Lower leg skin (tissue), 4 donors: Measurements from ENCODE around the gene RXRA. TPM values are rescaled to one million over a fixed set of nuclear protein-coding genes. Genes with fewer than 3 reads are reported as not detected.

Experiments
- DNase-seq, 2 donors: peaks; one replicate each; pipeline ENCODE4 v3.0.0-alpha.2; 2019; ENCODE audit warnings: low spot score in 2 of 2
- H3K4me3 ChIP-seq: fragments of 200-600 bp; sonication (generic); 2 replicates; pipeline ENCODE4 v1.5.1; 2017; ENCODE audit warnings: mild to moderate bottlenecking, low read depth; ENCODE audit not compliant: poor library complexity, severe bottlenecking
- POLR2A ChIP-seq, 2 donors: fragments of 450-650 bp; IDR thresholded peaks; one replicate each; pipeline ENCODE4 v1.6.1; 2016 to 2017; ENCODE audit warnings: antibody characterized with exemption in 2 of 2, mild to moderate bottlenecking in 1 of 2, moderate library complexity in 1 of 2
- WGBS, 2 donors: methylation state at CpG; one replicate each; pipeline ENCODE4 v1.1.5; 2018; 5-methylcytosine and 5-hydroxymethylcytosine counted together
- intact Hi-C: fragments of 100-400 bp; cut with DNase I; formaldehyde crosslinking; loops from one replicate; pipeline ENCODE4 v1.15.0; 2023; ENCODE audit warnings: low total_unique reads
- total RNA-seq, 4 donors: library from RNA; depleted of rRNA; stranded (reverse); fragments of >200 nt; gene quantifications; one replicate each; pipeline ENCODE4 v1.1.0, GENCODE V29; 2016
- TF ChIP-seq, protein P1 (sequence below), 3 donors: fragments of 450-650 bp; IDR thresholded peaks; one replicate each; pipeline ENCODE4 v1.5.1; 2016; ENCODE audit warnings: antibody characterized with exemption in 3 of 3, mild to moderate bottlenecking in 3 of 3, moderate library complexity in 2 of 3

Gene RXRA
- total RNA-seq, 4 donors from 2014 or later = 143 to 242 (median 166) TPM

DNA sequence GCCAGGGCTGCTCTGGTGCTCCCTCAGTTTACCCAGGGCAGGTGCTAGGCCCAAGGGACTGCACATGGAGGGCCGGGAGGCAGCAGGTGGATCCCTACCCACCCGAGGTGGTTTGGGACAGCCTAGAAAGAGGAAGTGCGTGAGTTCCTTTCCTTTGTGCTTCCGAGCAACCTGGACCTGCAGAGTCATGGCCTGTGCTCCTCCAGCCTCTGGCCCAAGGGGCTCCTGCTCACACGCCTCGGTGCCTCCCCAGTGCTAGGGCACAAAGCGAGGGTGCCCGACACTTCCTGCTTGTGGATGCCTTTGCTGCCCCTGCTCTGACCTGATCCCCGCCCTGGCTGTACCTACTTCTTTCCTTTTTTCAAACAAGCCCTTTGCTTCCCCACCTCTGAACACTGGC lies 79.3 kb downstream of the RXRA start:
- intact Hi-C loops = no loop called here
- 74 to 82% methylated on average over 9 of the region's 9 CpGs for WGBS, 2 donors
- no peak for DNase-seq
- TF ChIP-seq POLR2A (IDR thresholded peaks at IDR 0.05) = no peak
- TF ChIP-seq, protein P1, sequence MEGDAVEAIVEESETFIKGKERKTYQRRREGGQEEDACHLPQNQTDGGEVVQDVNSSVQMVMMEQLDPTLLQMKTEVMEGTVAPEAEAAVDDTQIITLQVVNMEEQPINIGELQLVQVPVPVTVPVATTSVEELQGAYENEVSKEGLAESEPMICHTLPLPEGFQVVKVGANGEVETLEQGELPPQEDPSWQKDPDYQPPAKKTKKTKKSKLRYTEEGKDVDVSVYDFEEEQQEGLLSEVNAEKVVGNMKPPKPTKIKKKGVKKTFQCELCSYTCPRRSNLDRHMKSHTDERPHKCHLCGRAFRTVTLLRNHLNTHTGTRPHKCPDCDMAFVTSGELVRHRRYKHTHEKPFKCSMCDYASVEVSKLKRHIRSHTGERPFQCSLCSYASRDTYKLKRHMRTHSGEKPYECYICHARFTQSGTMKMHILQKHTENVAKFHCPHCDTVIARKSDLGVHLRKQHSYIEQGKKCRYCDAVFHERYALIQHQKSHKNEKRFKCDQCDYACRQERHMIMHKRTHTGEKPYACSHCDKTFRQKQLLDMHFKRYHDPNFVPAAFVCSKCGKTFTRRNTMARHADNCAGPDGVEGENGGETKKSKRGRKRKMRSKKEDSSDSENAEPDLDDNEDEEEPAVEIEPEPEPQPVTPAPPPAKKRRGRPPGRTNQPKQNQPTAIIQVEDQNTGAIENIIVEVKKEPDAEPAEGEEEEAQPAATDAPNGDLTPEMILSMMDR (IDR thresholded peaks at IDR 0.05) = no peak
- H3K4me3 ChIP-seq = no peak overlapping the region

DNA sequence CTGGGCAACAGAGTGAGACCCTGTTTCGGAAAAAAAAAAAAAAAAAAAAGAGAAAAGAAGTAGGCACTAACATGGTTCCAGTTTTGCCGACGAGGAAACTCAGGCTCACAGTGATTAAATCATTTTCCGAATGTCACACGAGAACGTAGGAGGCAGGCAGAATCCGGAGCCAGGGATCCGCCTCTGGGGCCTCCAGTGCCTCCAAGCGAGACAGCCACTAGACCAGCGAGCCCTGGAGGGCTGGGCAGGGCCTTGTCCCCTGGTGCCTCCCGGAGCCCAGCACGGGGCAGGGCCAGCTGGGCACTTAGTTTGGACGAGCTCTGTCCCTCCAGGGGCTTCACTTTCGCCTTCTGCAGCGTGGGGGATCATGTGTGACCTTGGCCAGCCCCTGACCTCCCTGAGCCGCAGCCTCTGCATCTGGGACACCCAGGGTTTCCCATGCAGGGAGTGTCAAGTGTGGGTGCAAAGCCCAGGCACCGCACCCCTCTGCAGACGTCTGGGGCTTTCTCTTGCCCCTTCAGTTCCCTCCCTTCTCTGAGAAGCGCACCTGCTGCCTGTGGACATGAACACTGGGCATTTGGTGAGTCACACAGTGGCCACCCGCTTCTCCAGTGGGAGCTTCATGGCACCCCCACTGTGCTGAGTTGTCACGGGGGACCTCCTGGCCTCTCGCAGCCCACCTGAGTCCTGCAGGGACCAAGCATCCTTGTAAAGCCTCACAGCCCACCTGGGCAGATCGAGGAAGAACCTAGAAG lies 80.3 kb downstream of the RXRA start:
- H3K4me3 ChIP-seq = no peak overlapping the region
- no peak for DNase-seq
- intact Hi-C loops = no loop called here
- WGBS, 2 donors = 17 to 19% methylated on average over 19 to 21 of the region's 23 CpGs
- TF ChIP-seq, protein P1 (IDR thresholded peaks at IDR 0.05) = no peak
- TF ChIP-seq POLR2A (IDR thresholded peaks at IDR 0.05) = no peak

DNA sequence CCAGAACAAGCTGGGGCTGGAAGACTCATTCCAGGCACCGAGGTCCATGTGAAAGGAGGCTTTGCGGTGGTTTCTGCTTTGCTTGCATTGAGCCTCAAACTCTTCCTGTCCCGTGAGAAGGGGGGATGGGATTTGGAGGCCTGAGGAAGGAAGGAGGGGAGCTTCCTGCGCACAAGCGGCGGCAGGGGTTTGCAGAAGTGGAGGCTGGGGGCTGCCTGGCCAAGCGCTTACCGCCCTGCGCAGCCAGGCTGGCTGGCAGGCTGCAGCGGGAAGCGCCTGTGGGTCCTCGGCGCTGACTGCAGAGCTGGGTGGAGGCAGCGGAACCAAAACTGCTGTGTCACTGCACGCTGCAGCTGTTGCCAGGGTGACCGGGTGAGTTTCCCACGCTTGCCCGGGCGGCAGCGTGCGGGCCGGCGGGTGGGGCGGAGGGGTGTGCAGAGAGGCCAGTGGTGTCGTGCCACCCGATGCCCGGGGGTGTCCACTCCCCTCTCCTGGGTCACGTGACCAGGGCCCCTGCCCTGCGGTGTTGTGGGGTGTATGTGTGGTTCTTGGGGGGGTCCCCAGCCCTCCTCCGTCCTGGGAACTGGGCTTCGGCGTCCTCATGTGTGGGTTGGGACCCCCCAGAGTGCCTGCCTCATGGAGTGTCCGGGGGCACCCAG lies 81.0 kb downstream of the RXRA start:
- peak; percentile 86 to 96 for DNase-seq
- intact Hi-C loops = no loop called here
- no peak overlapping the region for H3K4me3 ChIP-seq
- TF ChIP-seq POLR2A (IDR thresholded peaks at IDR 0.05) = no peak
- TF ChIP-seq, protein P1 (IDR thresholded peaks at IDR 0.05) = no peak
- 4 to 5% methylated on average over 24 to 28 of the region's 33 CpGs for WGBS, 2 donors

DNA sequence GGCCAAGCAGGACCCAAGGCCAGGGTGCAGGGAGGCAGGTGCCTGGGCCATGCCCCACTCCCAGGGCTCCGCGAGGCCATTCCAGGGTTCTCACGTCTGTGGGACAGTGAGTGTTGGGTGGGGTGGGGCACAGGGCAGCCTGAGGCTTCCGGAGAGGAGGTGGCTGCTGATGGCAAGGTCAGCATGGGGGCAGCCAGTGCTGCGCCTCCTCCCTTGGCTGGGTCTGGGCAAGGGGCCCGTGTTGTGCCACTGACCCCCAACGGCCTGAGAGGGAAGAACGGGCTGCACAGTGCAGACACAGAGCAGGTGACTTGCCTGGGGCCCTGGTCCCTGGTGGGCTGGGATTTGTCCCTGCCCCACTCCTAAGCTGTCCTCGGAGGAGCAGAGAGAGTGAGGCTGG lies 82.1 kb downstream of the RXRA start:
- 47% methylated on average over 9 of the region's 9 CpGs; no CpG with 5 or more reads in 1 of the 2 donors for WGBS, 2 donors
- DNase-seq = no peak
- H3K4me3 ChIP-seq = no peak overlapping the region
- TF ChIP-seq, protein P1 (IDR thresholded peaks at IDR 0.05) = no peak
- TF ChIP-seq POLR2A (IDR thresholded peaks at IDR 0.05) = no peak
- intact Hi-C loops = no loop called here

DNA sequence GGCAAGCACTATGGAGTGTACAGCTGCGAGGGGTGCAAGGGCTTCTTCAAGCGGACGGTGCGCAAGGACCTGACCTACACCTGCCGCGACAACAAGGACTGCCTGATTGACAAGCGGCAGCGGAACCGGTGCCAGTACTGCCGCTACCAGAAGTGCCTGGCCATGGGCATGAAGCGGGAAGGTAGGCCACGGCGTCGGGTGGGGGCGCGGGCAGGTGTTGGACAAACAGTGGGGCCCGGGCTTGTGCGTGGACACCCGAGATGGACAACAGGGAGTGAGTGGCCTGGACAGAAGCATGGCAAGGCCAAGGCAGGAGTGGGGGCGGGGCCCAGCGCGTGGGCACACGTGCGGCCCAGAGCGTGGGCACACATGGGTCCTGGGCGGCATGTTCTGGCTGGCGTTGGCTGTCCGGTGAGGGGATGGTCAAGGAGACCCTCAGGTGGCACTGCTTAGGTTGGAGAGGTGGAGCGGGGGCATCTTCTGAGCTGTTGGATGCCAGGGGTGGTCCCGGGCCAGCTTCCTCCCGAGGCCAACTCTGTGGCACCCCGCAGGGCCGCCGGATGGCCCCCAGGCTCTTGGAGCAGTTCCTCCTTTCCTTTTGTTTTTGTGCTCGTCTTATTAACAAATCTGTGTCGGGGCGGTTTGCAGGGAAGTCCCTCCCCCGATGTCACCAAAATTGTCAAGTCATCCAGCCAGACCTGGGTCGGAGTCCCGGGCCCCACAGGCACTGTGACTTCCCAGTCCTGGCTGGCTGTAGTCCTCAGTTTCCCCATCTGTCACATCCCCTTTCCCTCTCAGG lies 82.9 kb downstream of the RXRA start:
- no peak for DNase-seq
- TF ChIP-seq POLR2A (IDR thresholded peaks at IDR 0.05) = no peak
- TF ChIP-seq, protein P1 (IDR thresholded peaks at IDR 0.05) = no peak
- WGBS, 2 donors = 69 to 74% methylated on average over 39 to 40 of the region's 40 CpGs
- intact Hi-C loops = no loop called here
- no peak overlapping the region for H3K4me3 ChIP-seq
